Upper lobe of left lung (tissue), 6 donors: Measurements from ENCODE around the gene PCCA. TPM values are rescaled to one million over a fixed set of nuclear protein-coding genes. Genes with fewer than 3 reads are reported as not detected.

Experiments
- ATAC-seq, 2 donors: fragments of 200-7000 bp; cut with Tn5 transposase; one replicate each; pipeline ENCODE4 v1.9.1; 2022; ENCODE audit warnings: mild to moderate bottlenecking in 2 of 2, moderate library complexity in 2 of 2; ENCODE audit not compliant: low FRiP score in 2 of 2
- DNase-seq, 2 donors: peaks; one replicate each; pipeline ENCODE4 v3.0.0-alpha.2; 2019 to 2020
- H3K27ac ChIP-seq, 4 donors: fragments of 200-600 bp; sonication (generic); one replicate each; pipeline ENCODE4 v1.5.1; 2016 to 2019
- H3K27me3 ChIP-seq, 4 donors: fragments of 200-600 bp; sonication (generic); one replicate each; pipeline ENCODE4 v1.5.1; 2017 to 2019
- H3K36me3 ChIP-seq, 4 donors: fragments of 200-600 bp; sonication (generic); one replicate each; pipeline ENCODE4 v1.5.1; 2016 to 2019
- H3K4me1 ChIP-seq, 4 donors: fragments of 200-600 bp; sonication (generic); one replicate each; pipeline ENCODE4 v1.5.1; 2018 to 2019
- H3K4me3 ChIP-seq, 4 donors: fragments of 200-600 bp; sonication (generic); one replicate each; pipeline ENCODE4 v1.5.1; 2017 to 2019; ENCODE audit warnings: mild to moderate bottlenecking in 2 of 4, moderate library complexity in 1 of 4
- H3K9me3 ChIP-seq, 4 donors: fragments of 200-600 bp; sonication (generic); one replicate each; pipeline ENCODE4 v1.5.1; 2018 to 2019
- CTCF ChIP-seq, 6 experiments: fragments of 450-650 bp in 4 of 6; fragments of 200-600 bp in 2 of 6; sonication (generic) in 2 of 6; IDR thresholded peaks; one replicate each; pipeline ENCODE4 v1.5.1; 2016 to 2019; ENCODE audit warnings: antibody characterized with exemption in 6 of 6
- EP300 ChIP-seq, 4 donors: sonication (generic); formaldehyde crosslinking; IDR thresholded peaks; one replicate each; pipeline ENCODE4 v1.5.1; 2017; ENCODE audit warnings: antibody characterized with exemption in 4 of 4, control low read depth in 2 of 4
- POLR2A ChIP-seq, 4 donors: fragments of 450-650 bp; IDR thresholded peaks; one replicate each; pipeline ENCODE4 v1.5.1; 2016 to 2017; ENCODE audit warnings: antibody characterized with exemption in 4 of 4, mild to moderate bottlenecking in 2 of 4
- POLR2AphosphoS5 ChIP-seq, 2 donors: sonication (generic); formaldehyde crosslinking; IDR thresholded peaks; one replicate each; pipeline ENCODE4 v1.5.1; 2017; ENCODE audit warnings: antibody characterized with exemption in 2 of 2
- WGBS, 2 donors: methylation state at CpG; one replicate each; pipeline ENCODE4 v1.1.5; 2017 to 2018; 5-methylcytosine and 5-hydroxymethylcytosine counted together
- total RNA-seq, 6 donors: library from RNA; depleted of rRNA in 4 of 6; stranded (reverse); fragments of >200 nt in 4 of 6; gene quantifications; one replicate each; pipeline versions ENCODE4 v1.1.0 to v1.2.1, GENCODE V29; 2016 to 2021
- donor health status: DM: no; HTN: no; CAD: no; lungs with moderate emphysema.
- donor health status: DM: no; HTN: yes; CAD: no; lungs with severe emphysema.

PCCA gene
- total RNA-seq, 6 donors from 2014 or later = 23.1 to 43.4 (median 30.0) TPM

DNA sequence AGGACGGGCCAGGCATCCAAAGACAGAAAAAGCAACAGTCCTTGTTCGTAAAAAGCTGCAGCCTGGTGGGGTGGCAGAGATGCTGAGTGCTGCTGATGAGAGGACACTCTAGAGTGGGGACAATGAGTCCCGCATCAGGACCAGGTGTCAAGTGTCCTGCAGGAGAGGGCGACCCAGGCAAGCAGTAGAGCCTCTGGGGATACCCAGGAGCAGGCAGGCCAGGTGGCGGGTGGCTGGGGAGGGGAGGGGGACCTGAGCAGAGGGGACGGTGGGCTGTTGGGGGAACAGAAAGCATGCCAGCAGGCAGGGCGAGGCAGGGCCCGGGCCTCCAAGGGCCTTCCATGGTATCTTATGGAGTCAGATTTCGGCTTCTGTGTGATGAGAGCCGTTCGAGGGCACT, 463.9 kb downstream of the PCCA start:
- Histone ChIP-seq H3K36me3 (no peaks in the 10 kb centered on the region), H3K27me3 (no peaks in the 10 kb centered on the region), H3K9me3 (no peaks in the 10 kb centered on the region), H3K27ac (no peak overlapping the region), H3K4me1 (no peaks in the 10 kb centered on the region), H3K4me3 (no peak overlapping the region)
- TF ChIP-seq EP300 (IDR thresholded peaks at IDR 0.05) = no peak
- TF ChIP-seq POLR2A (IDR thresholded peaks at IDR 0.05) = no peak
- no peak for TF ChIP-seq CTCF (IDR thresholded peaks at IDR 0.05)
- no peak for TF ChIP-seq POLR2AphosphoS5 (IDR thresholded peaks at IDR 0.05)
- WGBS, 2 donors = 89 to 91% methylated on average over 10 to 11 of the region's 11 CpGs
- no peak for ATAC-seq
- no peak for DNase-seq

DNA sequence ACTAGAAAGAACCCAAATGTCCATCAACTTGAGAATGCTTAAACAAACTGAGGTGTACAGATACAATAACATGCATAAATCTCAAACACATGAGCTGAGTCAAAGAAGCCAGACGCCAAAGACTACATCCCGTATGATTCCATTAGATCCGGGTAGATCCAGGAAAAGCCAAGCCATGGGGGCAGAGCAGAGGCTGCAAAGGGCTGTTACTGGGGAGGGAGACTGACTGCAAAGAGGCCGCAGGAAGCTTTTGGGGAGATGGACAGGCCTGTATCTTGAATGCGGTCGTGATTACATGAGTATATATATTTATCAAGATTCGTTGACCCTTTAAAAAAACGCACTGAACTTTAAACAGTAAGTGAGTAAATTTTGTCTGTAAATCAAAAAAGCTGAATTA, 471.0 kb downstream of the PCCA start:
- DNase-seq (no peak), ATAC-seq (no peak)
- TF ChIP-seq POLR2AphosphoS5 (IDR thresholded peaks at IDR 0.05) = no peak
- TF ChIP-seq POLR2A (IDR thresholded peaks at IDR 0.05) = no peak
- no peak for TF ChIP-seq EP300 (IDR thresholded peaks at IDR 0.05)
- TF ChIP-seq CTCF (IDR thresholded peaks at IDR 0.05) = no peak
- Histone ChIP-seq H3K4me1 (no peaks in the 10 kb centered on the region), H3K36me3 (no peaks in the 10 kb centered on the region), H3K27ac (no peak overlapping the region), H3K9me3 (no peaks in the 10 kb centered on the region), H3K4me3 (no peak overlapping the region), H3K27me3 (no peaks in the 10 kb centered on the region)
- 88 to 97% methylated on average over 8 of the region's 8 CpGs for WGBS, 2 donors

- no peak for DNase-seq
- no peaks in the 10 kb centered on the region for H3K4me1 ChIP-seq
- H3K27ac ChIP-seq = peak overlapping the region in 1 of 4 donors; percentile 11
- no peaks in the 10 kb centered on the region for H3K9me3 ChIP-seq
- ATAC-seq = no peak
- WGBS, 2 donors = 87 to 92% methylated on average over 15 of the region's 15 CpGs
- peak in 2 of 4 donors; percentile 34 to 54 for TF ChIP-seq EP300 (IDR thresholded peaks at IDR 0.05)
- TF ChIP-seq CTCF (IDR thresholded peaks at IDR 0.05) = no peak
- H3K36me3 ChIP-seq = no peaks in the 10 kb centered on the region
- H3K4me3 ChIP-seq = no peak overlapping the region
- H3K27me3 ChIP-seq = no peaks in the 10 kb centered on the region
Measured at GRCh38 chr13:100560498-100561157, 471.7 kb downstream of the PCCA start.

DNA sequence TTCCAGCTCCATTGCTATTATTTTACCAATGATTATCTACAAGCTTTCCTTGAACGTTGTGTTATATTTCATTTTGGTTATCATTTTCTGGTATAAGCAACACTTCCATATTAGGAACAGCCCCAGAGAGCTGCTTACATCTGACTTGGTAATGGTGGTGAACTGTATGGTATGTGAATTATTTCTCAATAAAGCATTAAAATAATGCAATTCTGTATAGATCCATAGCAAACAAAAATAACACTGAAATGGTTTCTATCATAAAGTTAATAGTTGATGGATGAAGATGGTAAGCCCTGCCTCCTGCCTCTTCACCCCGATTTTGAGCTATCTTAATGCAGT, 472.2 kb downstream of the PCCA start:
- Histone ChIP-seq H3K4me3 (no peak overlapping the region), H3K27ac (peak overlapping the region in 1 of 4 donors; percentile 11), H3K9me3 (no peaks in the 10 kb centered on the region), H3K27me3 (no peaks in the 10 kb centered on the region), H3K4me1 (no peaks in the 10 kb centered on the region), H3K36me3 (no peaks in the 10 kb centered on the region)
- 78 to 84% methylated on average over 2 of the region's 2 CpGs for WGBS, 2 donors
- no peak for DNase-seq
- no peak for ATAC-seq
- TF ChIP-seq EP300 (IDR thresholded peaks at IDR 0.05) (no peak), CTCF (IDR thresholded peaks at IDR 0.05) (no peak), POLR2A (IDR thresholded peaks at IDR 0.05) (no peak), POLR2AphosphoS5 (IDR thresholded peaks at IDR 0.05) (no peak)

DNA sequence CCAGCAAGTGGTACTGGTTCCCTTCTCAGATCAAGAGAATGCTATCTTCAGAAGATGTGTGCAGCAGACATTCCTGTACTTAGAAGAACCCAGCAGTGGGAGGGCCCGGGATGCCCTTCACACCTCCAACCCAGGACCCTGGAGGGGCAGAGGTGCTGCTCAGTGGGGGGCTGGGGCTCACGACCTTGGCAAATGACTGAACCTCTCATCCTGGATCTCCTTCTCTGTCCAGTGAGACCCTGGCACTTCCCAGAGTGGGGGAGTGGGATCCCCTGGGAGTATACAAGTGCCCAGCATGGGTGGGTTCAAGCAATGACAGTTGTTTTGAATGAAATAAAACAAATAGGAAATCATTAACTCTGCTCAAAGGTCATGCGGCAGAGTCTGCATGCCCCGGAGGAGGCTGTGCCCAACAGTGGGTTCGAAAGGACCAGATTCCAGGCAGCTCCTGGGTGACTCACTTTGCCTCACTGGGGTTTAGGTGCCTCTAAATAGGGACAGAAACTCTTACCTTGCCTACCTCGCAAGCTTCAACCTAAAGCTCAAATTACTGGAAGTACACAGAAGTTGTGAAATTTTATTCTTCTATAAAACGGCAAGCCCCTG, 472.8 kb downstream of the PCCA start:
- 60 to 63% methylated on average over 6 to 7 of the region's 7 CpGs for WGBS, 2 donors
- TF ChIP-seq POLR2AphosphoS5 (IDR thresholded peaks at IDR 0.05) = no peak
- TF ChIP-seq EP300 (IDR thresholded peaks at IDR 0.05) = no peak
- no peak for TF ChIP-seq POLR2A (IDR thresholded peaks at IDR 0.05)
- no peak for TF ChIP-seq CTCF (IDR thresholded peaks at IDR 0.05)
- no peak for DNase-seq
- no peak for ATAC-seq
- no peak overlapping the region for H3K4me3 ChIP-seq
- H3K27me3 ChIP-seq = no peaks in the 10 kb centered on the region
- H3K27ac ChIP-seq = no peak overlapping the region
- no peaks in the 10 kb centered on the region for H3K36me3 ChIP-seq
- H3K4me1 ChIP-seq = no peaks in the 10 kb centered on the region
- no peaks in the 10 kb centered on the region for H3K9me3 ChIP-seq
